Choroid plexus epithelial cell (primary cell): Measurements from ENCODE around the gene PNMA8A.
"Not testable (repeated sequence)": the region's sequence is repeated elsewhere in the genome, so short reads cannot be mapped to it uniquely, and the experiment has no call there.

ENCODE experiments used
- DNase-seq: peaks from one replicate; pipeline ENCODE4 v3.0.0-alpha.2; 2010; ENCODE audit warnings: low read depth
- H3K4me3 ChIP-seq: 2 replicates; pipeline ENCODE4 v1.5.1; 2011; ENCODE audit warnings: low read depth, mild to moderate bottlenecking, control low read depth, low read length, moderate library complexity
- TF ChIP-seq, protein P1 (sequence below): conservative IDR thresholded peaks from 2 replicates; pipeline ENCODE4 v1.5.1; 2011; ENCODE audit warnings: low read depth, mild to moderate bottlenecking, control low read depth, inconsistent platforms, low read length, moderate library complexity

The PNMA8A gene

DNA sequence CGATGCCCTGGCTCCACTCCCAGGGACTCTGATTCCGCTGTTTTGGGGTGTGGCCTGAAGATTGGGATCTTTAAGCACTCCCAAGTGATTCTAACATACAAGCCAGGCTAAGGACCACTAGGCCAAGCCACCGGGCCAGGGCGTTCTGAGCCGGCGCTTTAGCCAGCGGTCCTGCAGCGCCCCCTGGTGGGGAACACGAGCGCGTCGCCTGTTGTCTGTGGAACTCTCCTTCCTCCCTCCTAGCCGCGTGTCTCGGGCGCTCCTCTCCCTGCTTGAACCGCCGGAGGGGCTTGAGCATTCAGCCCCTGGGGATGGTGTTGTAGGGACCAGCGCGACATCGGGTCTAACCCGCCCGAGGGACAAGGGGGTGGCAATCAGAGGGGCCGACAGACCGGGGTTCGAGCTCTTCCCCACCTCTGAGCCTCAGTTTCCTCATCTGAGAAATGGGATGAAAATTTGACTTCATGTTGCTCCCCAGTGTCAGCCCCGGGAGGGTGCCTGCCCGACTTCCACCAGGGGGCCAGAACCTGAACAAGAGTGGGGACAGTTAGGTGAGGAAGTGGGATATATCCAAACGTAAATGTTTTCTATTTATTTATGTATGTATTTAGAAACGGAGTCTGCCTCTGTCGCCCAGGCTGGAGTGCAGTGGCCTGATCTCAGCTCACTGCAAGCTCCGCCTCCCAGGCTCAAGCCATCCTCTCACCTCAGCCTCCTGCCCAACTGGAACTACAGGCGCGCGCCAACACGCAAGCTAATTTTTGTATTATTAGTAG is 42.3 kb upstream of the PNMA8A start:
- TF ChIP-seq, protein P1, sequence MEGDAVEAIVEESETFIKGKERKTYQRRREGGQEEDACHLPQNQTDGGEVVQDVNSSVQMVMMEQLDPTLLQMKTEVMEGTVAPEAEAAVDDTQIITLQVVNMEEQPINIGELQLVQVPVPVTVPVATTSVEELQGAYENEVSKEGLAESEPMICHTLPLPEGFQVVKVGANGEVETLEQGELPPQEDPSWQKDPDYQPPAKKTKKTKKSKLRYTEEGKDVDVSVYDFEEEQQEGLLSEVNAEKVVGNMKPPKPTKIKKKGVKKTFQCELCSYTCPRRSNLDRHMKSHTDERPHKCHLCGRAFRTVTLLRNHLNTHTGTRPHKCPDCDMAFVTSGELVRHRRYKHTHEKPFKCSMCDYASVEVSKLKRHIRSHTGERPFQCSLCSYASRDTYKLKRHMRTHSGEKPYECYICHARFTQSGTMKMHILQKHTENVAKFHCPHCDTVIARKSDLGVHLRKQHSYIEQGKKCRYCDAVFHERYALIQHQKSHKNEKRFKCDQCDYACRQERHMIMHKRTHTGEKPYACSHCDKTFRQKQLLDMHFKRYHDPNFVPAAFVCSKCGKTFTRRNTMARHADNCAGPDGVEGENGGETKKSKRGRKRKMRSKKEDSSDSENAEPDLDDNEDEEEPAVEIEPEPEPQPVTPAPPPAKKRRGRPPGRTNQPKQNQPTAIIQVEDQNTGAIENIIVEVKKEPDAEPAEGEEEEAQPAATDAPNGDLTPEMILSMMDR, result peak; percentile 93
- no peak overlapping the region for H3K4me3 ChIP-seq
- peak; percentile 85 for DNase-seq

DNA sequence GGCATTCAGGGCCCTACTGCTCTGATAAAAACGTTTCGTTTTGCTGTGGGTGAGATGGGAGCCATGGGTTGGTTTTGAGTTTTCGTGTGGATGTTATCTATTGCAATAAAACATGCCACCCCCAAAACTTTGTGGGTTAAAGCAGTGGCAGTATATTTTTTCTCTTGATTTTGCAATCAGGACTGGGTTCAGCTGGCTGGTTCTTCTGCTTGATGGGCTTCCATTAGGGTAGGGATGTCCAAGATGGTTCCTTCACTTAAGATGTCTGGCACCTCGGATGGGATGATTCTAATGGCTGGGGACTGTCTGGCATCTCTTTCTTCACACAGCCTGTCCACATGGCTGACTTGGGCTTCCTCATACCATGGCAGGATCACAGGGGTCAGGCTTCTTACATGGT is 39.9 kb upstream of the PNMA8A start:
- DNase-seq, result no peak
- TF ChIP-seq, protein P1, result no peak
- H3K4me3 ChIP-seq, result no peak overlapping the region

DNA sequence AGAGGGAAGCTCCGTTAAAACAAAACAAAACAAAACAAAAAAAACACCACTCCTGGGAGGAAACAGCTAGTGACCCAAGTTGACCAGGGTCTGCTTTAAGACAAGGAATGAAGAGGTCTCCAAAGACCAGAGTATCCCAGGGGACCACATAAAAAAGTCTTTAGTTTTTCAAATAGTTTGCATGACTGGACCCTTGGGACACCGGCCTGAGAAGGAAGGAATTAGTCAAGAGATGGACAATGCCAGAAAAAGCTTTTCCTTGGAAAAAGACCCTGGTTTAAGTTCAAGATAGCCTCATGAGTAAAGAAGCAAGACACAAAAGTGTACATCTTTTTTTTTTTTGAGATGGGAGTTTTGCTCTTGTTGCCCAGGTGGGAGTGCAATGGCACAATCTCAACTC is 36.8 kb upstream of the PNMA8A start:
- no peak overlapping the region for H3K4me3 ChIP-seq
- DNase-seq, result no peak
- TF ChIP-seq, protein P1, result no peak

DNA sequence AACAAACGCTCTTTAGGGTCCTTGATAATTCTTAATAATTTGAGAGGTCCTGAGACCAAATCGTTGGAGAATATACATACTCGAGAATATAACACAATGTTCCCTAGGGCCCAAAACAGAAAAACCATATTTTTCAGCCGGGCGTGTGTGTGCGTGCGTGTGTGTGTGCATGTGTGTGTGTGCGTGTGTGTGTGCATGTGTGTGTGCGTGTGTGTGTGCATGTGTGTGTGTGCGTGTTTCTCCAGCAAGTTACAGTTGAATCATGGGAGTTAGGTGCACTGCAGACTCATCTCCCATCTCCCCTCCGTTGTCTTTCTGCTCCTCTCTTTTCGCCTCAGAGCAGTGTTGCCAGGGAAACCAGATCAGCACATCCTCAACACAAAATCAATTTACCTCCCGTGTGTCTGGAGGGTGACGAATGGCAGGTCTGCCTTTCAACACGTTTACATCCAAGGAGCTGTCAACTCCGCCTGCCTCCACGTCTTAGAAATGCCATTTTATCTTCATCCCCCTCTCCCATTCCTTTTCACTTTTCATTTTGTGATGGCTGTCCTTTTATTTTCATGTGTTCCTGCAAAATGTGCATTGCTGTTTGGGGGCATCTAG is 32.6 kb upstream of the PNMA8A start:
- TF ChIP-seq, protein P1, result no peak
- no peak overlapping the region for H3K4me3 ChIP-seq
- no peak for DNase-seq

DNA sequence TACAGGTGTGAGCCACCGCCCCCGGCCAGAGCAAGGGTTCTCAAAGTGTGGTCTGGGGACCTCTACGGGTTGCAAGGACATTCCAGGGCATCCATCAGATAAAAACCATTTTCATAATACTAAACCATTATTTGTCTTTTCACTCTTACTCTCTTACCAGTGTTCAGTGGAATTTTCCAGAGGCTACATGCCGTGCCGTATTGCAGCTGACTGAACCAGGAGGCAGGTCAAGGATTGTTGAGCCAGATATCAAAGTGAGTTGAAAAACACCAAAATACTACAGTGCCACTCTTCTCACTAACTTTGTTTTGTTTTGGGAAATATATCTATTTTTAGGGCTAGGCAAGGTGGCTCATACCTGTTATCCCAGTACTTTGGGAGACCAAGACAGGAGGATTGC is 31.5 kb upstream of the PNMA8A start:
- TF ChIP-seq, protein P1, result no peak
- no peak for DNase-seq
- H3K4me3 ChIP-seq, result no peak overlapping the region

DNA sequence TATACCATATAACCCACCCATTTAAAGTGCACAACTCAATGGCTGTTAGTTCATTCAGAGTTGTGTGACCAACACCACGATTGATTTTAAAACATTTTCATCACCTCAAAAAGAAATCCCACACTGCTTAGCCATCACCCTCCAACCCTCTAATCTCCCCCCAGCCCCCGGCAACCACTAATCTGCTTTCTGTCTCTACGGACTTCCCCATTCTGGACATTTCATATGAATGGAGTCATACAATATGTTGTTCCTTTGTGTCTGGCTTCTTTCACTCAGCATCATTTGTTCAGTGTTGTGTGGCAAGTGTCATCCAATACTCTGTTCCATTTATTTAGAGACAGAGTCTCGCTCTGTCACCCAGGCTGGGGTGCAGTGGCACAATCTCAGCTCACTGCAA is 28.3 kb upstream of the PNMA8A start:
- no peak overlapping the region for H3K4me3 ChIP-seq
- DNase-seq, result no peak
- TF ChIP-seq, protein P1, result no peak

DNA sequence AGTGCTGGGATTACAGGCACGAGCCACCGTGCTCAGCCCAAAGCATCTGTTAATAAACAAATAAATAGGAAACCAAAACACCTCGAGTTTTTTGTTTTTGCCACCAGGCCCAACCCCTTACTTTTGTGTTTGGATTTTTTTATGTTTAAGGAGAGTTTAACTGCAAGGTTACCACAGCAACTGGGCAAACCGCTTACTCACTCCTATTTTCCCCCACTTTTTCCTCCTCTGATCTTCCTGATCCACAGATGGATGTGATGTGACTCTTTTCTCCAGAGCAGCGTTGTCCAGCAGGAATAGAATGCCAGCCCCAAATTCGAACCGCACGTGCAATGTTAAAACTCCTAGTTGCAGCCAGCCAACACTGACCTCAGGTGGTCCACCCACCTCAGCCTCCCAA is 26.4 kb upstream of the PNMA8A start:
- TF ChIP-seq, protein P1, result no peak
- DNase-seq, result no peak
- no peak overlapping the region for H3K4me3 ChIP-seq

DNA sequence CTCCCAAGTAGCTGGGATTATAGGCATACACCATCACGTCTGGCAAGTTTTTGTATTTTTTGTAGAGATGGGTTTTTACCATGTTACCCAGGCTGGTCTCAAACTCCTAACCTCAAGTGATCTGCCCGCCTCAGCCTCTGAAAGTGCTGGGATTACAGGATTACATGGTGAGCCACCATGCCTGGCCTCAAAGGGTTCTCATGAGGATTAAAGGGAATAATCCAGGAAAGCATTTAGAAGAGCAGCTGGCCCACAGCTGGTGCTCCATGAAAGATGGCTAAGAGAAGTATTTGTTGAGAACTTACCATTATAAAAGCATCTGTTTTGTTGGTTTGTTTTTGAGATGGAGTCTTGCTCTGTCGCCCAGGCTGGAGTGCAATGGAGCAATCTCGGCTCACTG is 25.5 kb upstream of the PNMA8A start:
- DNase-seq, H3K4me3 ChIP-seq: not testable (repeated sequence)
